SH-SY5Y (cell line): ENCODE data around the gene ZNF443.

ENCODE experiments used
- GATA2 ChIP-seq: IDR thresholded peaks from 2 replicates; pipeline ENCODE4 v1.6.1; 2011; ENCODE audit warnings: mild to moderate bottlenecking, low read depth, low read length
- GATA3 ChIP-seq: IDR thresholded peaks from 2 replicates; pipeline ENCODE4 v1.6.1; 2011; ENCODE audit warnings: low read depth, mild to moderate bottlenecking, low read length, moderate library complexity

ZNF443 gene

GRCh38 chr19:12440541-12441316 lies at the start of gene ZNF443:
Gene ZNF443 (minus strand): TSS chr19:12441021. CDS start chr19:12440914, 107 bp downstream.
- TF ChIP-seq GATA3: no peak
- no peak for TF ChIP-seq GATA2

GRCh38 chr19:12485571-12485970 lies 44.8 kb upstream of the ZNF443 start:
- TF ChIP-seq GATA3 (no peak), GATA2 (no peak)

GRCh38 chr19:12485052-12485416 lies 44.2 kb upstream of the ZNF443 start:
- TF ChIP-seq GATA2 (no peak), GATA3 (no peak)

- TF ChIP-seq GATA3: no peak
- no peak for TF ChIP-seq GATA2
Observed at GRCh38 chr19:12484371-12485051, 43.7 kb upstream of the ZNF443 start, which contains the start of gene ZNF709. Gene ZNF709 (minus strand): TSS chr19:12484816. CDS start chr19:12484657, 159 bp downstream.

GRCh38 chr19:12484011-12484370 lies 43.2 kb upstream of the ZNF443 start:
- TF ChIP-seq GATA2: no peak
- no peak for TF ChIP-seq GATA3

- TF ChIP-seq GATA3 (no peak), GATA2 (no peak)
Observed at GRCh38 chr19:12482509-12482886, 41.7 kb upstream of the ZNF443 start.

- TF ChIP-seq GATA2 (no peak), GATA3 (no peak)
Observed at GRCh38 chr19:12481781-12482508, 41.1 kb upstream of the ZNF443 start.

GRCh38 chr19:12478234-12478941 lies 37.6 kb upstream of the ZNF443 start:
- TF ChIP-seq GATA2 (no peak), GATA3 (no peak)

- no peak for TF ChIP-seq GATA3
- no peak for TF ChIP-seq GATA2
Observed at GRCh38 chr19:12465211-12465610, 24.4 kb upstream of the ZNF443 start.

- TF ChIP-seq GATA3 (no peak), GATA2 (no peak)
Observed at GRCh38 chr19:12464769-12465168, 23.9 kb upstream of the ZNF443 start.

- no peak for TF ChIP-seq GATA3
- no peak for TF ChIP-seq GATA2
Observed at GRCh38 chr19:12453495-12453894, 12.7 kb upstream of the ZNF443 start.

GRCh38 chr19:12450844-12451243 lies 10.0 kb upstream of the ZNF443 start:
- TF ChIP-seq GATA3 (no peak), GATA2 (no peak)

GRCh38 chr19:12448808-12449207 lies 8.0 kb upstream of the ZNF443 start:
- TF ChIP-seq GATA2 (no peak), GATA3 (no peak)
